Spleen (tissue), 7 donors: ENCODE data around the gene BANF2.

ENCODE experiments used
- CTCF ChIP-seq, 11 experiments: fragments of 200-600 bp in 7 of 11; fragments of 450-650 bp in 4 of 11; sonication (generic) in 4 of 11; IDR thresholded peaks in 8 of 11; conservative IDR thresholded peaks in 3 of 11; 1 replicate in 7 of 11; 2 replicates in 4 of 11; pipeline versions ENCODE4 v1.4.0 to v1.8.0; 2016 to 2021; ENCODE audit warnings: antibody characterized with exemption in 11 of 11, inconsistent platforms in 4 of 11, mild to moderate bottlenecking in 1 of 11
- POLR2AphosphoS5 ChIP-seq, 3 donors: sonication (generic); formaldehyde crosslinking; IDR thresholded peaks; one replicate each; pipeline ENCODE4 v1.5.1; 2017; ENCODE audit warnings: antibody characterized with exemption in 3 of 3
- donor health status: DM: no; HTN: no; CAD: no; lungs with moderate emphysema.
- donor health status: DM: no; HTN: no; CAD: no.
- donor health status: DM: no; HTN: no; CAD: no.

- TF ChIP-seq CTCF (IDR thresholded peaks at IDR 0.05 in 8 of 11, conservative IDR thresholded peaks at IDR 0.05 in 3 of 11) = no peak
- TF ChIP-seq POLR2AphosphoS5 (IDR thresholded peaks at IDR 0.05) = no peak
Observed at GRCh38 chr20:17757496-17757895, 57.7 kb downstream of the BANF2 start.
